Measurements from ENCODE around the gene ZNF438.
"Not testable (repeated sequence)": the region's sequence is repeated elsewhere in the genome, so short reads cannot be mapped to it uniquely, and the experiment has no call there.

The ZNF438 gene

GRCh38 chr10:30935078-30935477 is 96.6 kb downstream of the ZNF438 start:
- DNase-seq (ENCODE audit: low read depth), result no peak

DNA sequence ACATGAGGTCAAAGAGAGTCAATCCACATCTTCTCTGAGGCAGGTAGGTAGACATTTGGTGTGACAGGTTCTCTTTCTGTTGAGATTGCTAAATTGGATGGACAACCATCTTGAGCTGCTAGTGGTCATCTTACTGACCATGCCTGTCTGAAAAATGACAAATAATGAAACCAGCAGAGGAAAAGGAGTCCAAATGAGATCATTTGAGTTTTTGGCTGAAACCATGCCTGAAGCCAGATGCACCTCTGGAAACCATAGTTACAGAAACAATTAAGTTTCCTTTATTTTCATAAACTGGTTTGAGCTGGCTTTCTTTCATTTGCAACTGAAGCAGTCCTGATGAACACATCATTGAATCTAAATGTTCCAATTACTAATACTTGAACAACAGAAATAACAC is 100.6 kb downstream of the ZNF438 start:
- no peak for DNase-seq (ENCODE audit: low read depth)

- no peak for DNase-seq (ENCODE audit: low read depth)
Observed at GRCh38 chr10:30929901-30930520, 101.7 kb downstream of the ZNF438 start.

- not testable (repeated sequence) for DNase-seq (ENCODE audit: low read depth)
Observed at GRCh38 chr10:30929311-30929729, 102.3 kb downstream of the ZNF438 start.

DNA sequence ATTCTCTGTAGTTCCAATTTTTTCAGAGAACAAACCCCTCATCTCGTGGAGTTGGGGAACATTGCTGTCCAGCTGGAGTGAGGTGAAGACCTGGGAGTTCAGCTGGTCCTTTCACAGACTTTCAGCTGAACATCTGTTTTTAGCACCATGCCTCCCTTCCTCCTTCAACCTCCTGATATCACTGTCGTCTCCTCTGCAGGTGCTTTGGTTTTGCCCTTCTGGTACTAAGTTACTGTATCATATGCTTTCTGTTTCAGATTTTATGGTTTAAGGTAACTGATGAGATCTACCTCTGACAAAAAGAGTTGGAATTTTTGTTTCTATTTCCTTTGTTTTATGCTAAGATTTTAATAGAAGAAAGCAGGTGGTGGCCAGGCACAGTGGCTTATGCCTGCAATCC is 102.9 kb downstream of the ZNF438 start:
- no peak for DNase-seq (ENCODE audit: low read depth)

- no peak for DNase-seq (ENCODE audit: low read depth)
Observed at GRCh38 chr10:30918651-30919050, 113.0 kb downstream of the ZNF438 start.

DNA sequence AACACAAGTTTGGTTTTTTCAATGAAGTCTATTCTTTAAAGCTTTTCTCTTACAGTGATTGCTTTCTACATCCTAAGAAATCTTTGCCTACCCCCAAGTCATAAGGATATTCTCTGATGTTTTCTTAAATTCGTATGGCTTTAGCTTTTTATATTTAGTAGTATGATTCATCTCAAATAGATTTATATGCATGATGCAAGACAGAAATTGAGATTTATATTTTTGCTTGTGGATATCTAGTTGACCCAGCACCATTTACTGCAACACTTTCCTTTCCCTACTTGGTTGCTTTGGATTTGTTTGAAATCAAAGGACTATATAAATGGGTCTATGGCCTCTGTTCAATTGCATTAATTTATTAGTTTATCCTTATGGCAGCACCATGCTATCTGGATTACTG is 113.9 kb downstream of the ZNF438 start:
- no peak for DNase-seq (ENCODE audit: low read depth)

- no peak for DNase-seq (ENCODE audit: low read depth)
Observed at GRCh38 chr10:30917067-30917466, 114.6 kb downstream of the ZNF438 start.

DNA sequence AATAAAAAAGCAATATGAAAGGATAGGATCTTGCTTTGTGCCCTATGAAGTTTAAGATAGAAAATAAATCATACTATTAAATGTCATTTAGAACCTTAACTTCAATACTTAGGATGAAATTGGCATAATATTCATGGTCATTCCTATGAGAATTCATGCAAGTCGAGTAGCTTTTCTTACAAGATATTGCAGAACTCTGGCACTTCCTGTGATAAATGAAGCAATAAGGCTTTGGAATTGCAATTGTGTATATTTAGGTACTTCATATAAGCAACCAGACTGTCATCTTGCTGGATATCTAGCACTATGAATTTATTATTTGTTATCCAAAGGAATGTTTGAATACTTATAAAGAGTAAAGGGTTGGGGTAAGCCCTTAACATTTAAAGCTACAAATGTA is 116.5 kb downstream of the ZNF438 start:
- no peak for DNase-seq (ENCODE audit: low read depth)

GRCh38 chr10:30911303-30911863 is 120.3 kb downstream of the ZNF438 start:
- no peak for DNase-seq (ENCODE audit: low read depth)

DNA sequence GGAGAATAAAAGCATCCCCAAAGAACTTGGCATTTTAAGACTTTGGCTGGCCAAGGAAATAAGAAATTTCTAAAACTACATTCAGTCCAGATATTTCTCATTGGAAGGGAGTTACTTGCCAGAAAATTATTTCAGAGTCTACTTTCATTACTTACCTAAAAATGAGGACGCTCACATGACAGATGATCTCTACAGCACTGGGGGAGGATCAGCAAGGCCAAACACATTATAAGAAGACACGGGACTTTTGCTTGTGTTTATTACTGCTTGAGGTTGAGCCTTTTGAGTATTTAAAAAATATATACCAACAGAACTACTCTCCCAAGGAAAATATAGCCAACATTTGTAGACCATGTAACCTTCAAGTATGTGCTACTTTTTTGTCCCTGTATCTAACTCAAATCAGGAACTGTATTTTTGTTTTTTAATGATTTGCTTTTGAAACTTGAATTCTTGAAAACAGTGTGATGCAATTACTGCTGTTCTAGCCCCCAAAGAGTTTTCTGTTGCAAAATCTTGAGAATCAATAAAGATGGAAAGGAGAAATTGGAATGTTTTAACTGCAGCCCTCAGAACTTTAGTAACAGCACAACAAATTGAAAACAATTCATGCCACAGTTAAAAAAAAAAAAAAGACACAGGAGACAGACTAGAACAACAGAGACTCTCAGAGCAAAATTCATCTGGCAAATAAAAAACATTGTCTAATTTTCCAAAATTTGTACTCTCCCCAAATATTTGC is 128.1 kb downstream of the ZNF438 start:
- DNase-seq (ENCODE audit: low read depth), result no peak

GRCh38 chr10:30902621-30903396 is 128.9 kb downstream of the ZNF438 start:
- DNase-seq (ENCODE audit: low read depth), result no peak

- not testable (repeated sequence) for DNase-seq (ENCODE audit: low read depth)
Observed at GRCh38 chr10:30901487-30901886, 130.2 kb downstream of the ZNF438 start.

DNA sequence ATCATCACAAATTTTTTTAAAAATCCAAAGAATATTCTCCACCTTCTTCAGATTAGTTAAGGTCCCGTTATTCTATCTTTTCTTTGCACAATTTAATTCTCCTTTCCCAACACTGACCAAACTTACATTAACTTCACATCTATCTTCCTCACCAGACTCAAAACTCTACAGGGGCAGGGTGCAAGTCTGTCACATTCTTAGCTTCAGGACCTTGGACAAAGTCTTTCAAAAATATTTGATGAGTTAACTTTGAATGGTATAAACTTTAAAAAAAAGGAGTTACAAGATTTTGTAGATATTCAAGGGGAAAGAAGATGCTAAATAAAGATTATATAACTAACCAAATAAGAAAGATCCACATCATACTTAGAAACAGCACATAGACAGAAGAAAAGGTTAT is 132.7 kb downstream of the ZNF438 start:
- no peak for DNase-seq (ENCODE audit: low read depth)

GRCh38 chr10:30897547-30897946 is 134.1 kb downstream of the ZNF438 start:
- DNase-seq (ENCODE audit: low read depth), result no peak

GRCh38 chr10:30897048-30897447 is 134.6 kb downstream of the ZNF438 start:
- DNase-seq (ENCODE audit: low read depth), result no peak

DNA sequence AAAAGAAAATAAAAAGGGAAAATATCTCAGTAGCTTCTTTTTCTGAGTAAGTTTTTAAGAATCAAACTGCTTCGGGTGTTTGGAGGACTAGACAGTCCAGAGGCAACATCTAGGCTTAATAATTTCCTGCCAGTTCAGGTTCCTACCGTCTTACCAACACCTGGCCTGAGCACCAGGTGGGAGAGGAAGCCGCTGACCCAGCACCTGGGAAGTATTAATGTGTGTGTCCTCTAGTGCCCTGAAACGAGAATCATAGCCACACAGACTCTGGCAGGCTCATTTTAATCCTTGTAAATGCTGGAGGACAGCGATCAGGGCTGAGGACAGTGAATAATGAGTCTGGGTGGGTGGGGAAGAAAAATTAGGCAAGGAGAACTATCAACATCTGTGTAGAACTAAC is 137.4 kb downstream of the ZNF438 start:
- DNase-seq (ENCODE audit: low read depth), result no peak

DNA sequence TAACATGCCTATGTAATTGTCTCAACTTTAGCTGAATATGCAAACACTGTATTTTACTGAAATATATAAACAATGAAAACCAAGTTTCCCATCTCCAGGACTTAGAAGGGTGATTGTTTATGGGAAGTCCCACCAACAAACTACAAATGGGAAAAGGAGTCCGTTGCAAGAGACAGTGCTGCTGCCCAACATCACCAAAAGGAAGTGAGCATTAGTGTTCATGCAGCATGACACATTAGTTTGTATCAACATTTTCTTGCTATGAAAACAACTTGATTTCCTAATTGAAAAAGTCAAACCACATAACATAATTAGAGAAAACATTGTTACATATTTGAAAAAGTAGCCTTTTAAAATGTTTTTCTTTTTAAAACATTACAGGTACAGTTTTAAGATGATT is 138.5 kb downstream of the ZNF438 start:
- no peak for DNase-seq (ENCODE audit: low read depth)

GRCh38 chr10:30887839-30888238 is 143.8 kb downstream of the ZNF438 start:
- DNase-seq (ENCODE audit: low read depth), result no peak

DNA sequence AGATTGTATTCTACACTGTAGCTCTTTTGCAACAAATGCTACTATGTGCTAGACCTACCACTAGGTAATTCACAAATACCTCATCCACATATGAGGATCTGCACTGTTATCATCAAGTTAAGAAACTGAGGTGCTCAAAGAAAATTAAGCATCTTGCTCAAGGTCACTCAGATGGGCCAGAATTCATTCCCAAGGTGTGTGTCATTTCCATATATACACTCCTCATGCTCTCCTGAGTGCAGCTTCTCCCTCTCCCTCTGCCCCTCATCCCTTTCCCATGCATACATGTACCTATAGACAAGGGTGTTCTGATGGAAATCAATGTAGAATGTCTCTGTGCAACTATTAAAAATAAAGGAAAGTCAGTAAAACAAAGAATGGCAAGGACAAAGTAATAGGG is 146.2 kb downstream of the ZNF438 start:
- DNase-seq (ENCODE audit: low read depth), result no peak

GRCh38 chr10:30883751-30884150 is 147.9 kb downstream of the ZNF438 start:
- no peak for DNase-seq (ENCODE audit: low read depth)

DNA sequence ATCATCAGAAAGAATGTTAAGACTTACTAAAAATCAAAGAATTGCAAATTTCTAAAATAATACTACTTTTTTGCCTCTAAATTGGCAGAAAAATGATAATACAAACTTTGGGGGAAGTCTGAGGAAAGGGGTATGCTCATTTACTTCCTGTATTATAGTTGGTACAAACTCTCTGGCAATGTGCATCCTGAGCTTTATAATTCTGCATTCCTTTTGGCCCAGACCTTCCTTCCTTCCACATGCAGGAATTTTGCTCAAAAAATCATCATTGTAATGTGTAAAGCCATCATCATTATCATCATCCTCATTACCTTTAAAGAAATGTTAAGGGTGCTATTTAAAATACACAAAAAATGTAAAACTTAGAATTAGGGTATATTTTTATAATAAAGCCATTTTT is 148.5 kb downstream of the ZNF438 start:
- no peak for DNase-seq (ENCODE audit: low read depth)

DNA sequence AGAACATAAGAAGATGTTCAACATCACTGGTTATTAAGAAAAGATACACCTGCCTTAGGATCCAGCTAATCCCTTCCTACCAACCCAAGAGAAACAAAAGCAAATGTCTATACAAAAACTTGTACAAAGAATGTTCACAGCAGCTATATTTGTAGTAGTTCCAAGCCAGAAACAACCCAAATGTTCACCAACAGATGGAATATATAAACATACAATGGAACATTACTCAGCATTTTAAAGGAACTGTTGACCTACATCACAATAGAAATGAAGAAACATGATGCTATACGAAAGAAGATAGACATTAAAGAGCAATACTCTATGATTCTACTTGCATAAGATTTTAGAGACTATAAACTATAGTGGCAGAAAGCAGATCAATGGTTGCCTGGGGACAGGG is 149.4 kb downstream of the ZNF438 start:
- no peak for DNase-seq (ENCODE audit: low read depth)
